MM.1S (cell line): ENCODE data around the gene MLC1.

ENCODE experiments used
- CTCF ChIP-seq: fragments of 300-600 bp; sonication (generic); IDR thresholded peaks from 2 replicates; pipeline ENCODE4 v1.5.1; 2016; ENCODE audit warnings: antibody characterized with exemption, low read length, mixed read lengths
- EZH2phosphoT487 ChIP-seq: fragments of 300-600 bp; sonication (generic); IDR thresholded peaks from 2 replicates; pipeline ENCODE4 v1.6.1; 2018; ENCODE audit warnings: antibody characterized with exemption, low read length

- TF ChIP-seq CTCF (no peak), EZH2phosphoT487 (no peak)
Measured at GRCh38 chr22:50107529-50107928, 22.3 kb upstream of the MLC1 start.
